Stimulated activated naive B cell treated with anti-CD40 and anti-IgM and Interleukin-4, amounts not matched to agents 10 μg/mL and 1 μg/mL and 100 μg/mL, for 72 hours (primary cell): ENCODE results near the gene KAZN.

Experiments used
- ATAC-seq, 2 donors: fragments of 150-1000 bp; cut with Tn5 transposase; replicated peaks; 2 replicates each; pipeline ENCODE4 v1.10.0; 2021; ENCODE audit warnings: moderate library complexity in 1 of 2
- DNase-seq: peaks from one replicate; pipeline ENCODE4 v3.0.0; 2021
- H3K27ac Mint-ChIP-seq: one replicate; pipeline ENCODE4 v1.8.0; 2022; ENCODE audit warnings: mild to moderate bottlenecking, mixed read lengths
- H3K27me3 Mint-ChIP-seq, 2 donors: one replicate each; pipeline ENCODE4 v1.8.0; 2022; ENCODE audit warnings: mixed read lengths in 2 of 2
- H3K36me3 Mint-ChIP-seq, 2 donors: one replicate each; pipeline ENCODE4 v1.8.0; 2022; ENCODE audit warnings: mixed read lengths in 2 of 2, mild to moderate bottlenecking in 1 of 2
- H3K4me1 Mint-ChIP-seq, 2 donors: one replicate each; pipeline ENCODE4 v1.8.0; 2022; ENCODE audit warnings: mixed read lengths in 2 of 2, mild to moderate bottlenecking in 1 of 2
- H3K4me3 Mint-ChIP-seq, 2 donors: one replicate each; pipeline ENCODE4 v1.8.0; 2022; ENCODE audit warnings: mild to moderate bottlenecking in 2 of 2, mixed read lengths in 2 of 2, moderate library complexity in 1 of 2
- H3K9me3 Mint-ChIP-seq, 2 donors: one replicate each; pipeline ENCODE4 v1.8.0; 2022; ENCODE audit warnings: mixed read lengths in 2 of 2, mild to moderate bottlenecking in 1 of 2

KAZN gene

GRCh38 chr1:14740016-14740415, 141.5 kb downstream of the KAZN start:
- no peaks in the 10 kb centered on the region for H3K9me3 Mint-ChIP-seq
- H3K4me1 Mint-ChIP-seq, result peaks cover 5 to 18% of the 10 kb centered on the region in 2 donors
- peaks cover 27 to 37% of the 10 kb centered on the region in 2 donors for H3K27me3 Mint-ChIP-seq
- no peak overlapping the region for H3K27ac Mint-ChIP-seq
- ATAC-seq (no peak), DNase-seq (no peak)
- no peaks in the 10 kb centered on the region for H3K36me3 Mint-ChIP-seq
- no peak overlapping the region for H3K4me3 Mint-ChIP-seq

- peaks cover 27 to 37% of the 10 kb centered on the region in 2 donors for H3K27me3 Mint-ChIP-seq
- no peak for ATAC-seq
- DNase-seq, result no peak
- no peaks in the 10 kb centered on the region for H3K36me3 Mint-ChIP-seq
- no peak overlapping the region for H3K4me3 Mint-ChIP-seq
- peaks cover 5 to 18% of the 10 kb centered on the region in 2 donors for H3K4me1 Mint-ChIP-seq
- H3K9me3 Mint-ChIP-seq, result no peaks in the 10 kb centered on the region
- H3K27ac Mint-ChIP-seq, result no peak overlapping the region
Measured at GRCh38 chr1:14741082-14741481, 142.6 kb downstream of the KAZN start.

- H3K4me3 Mint-ChIP-seq, result no peak overlapping the region
- no peak overlapping the region for H3K27ac Mint-ChIP-seq
- ATAC-seq, result no peak
- peaks cover 5 to 18% of the 10 kb centered on the region in 2 donors for H3K4me1 Mint-ChIP-seq
- DNase-seq, result no peak
- H3K36me3 Mint-ChIP-seq, result no peaks in the 10 kb centered on the region
- H3K27me3 Mint-ChIP-seq, result peaks cover 27 to 37% of the 10 kb centered on the region in 2 donors
- H3K9me3 Mint-ChIP-seq, result no peaks in the 10 kb centered on the region
Measured at GRCh38 chr1:14741532-14741931, 143.0 kb downstream of the KAZN start.

DNA sequence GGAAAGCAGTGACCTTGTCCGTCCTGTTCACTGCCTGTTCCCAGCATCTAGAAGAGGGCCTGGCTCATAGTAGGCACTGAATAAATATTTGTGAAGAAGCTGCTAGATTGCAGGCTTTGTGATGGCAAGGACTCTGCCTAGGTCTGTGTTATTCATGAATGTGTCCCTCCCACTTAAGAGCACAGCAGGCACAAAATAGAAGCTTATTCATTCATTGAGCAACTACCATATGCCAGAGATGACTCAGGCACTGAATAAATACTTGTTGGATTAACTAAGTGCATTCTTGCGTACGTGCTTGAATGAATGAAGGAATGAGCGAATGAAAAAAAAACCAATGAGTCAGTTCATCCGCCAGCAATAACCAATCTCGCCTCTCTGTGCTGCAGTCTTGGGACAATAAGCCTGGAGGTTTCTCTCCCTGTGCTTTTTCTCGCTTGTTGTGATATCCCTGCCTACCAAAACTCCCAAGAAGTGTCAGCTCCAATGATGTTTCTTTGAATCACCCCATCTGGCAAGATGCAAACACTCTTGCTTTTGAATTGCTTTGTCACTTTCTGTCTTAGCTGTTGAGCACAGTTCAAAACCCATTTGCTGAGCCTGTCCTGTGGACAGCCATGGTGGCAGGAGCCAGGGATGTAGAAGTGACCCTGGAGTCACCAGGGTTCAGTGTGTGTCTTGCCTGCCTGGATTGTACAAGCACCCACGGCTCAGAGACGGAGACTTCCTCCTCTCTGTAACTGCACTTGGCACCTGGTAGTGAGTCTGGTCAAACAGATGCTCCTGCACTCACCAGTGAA, 143.9 kb downstream of the KAZN start:
- Mint-ChIP-seq H3K4me3 (no peak overlapping the region), H3K4me1 (peaks cover 5 to 18% of the 10 kb centered on the region in 2 donors), H3K27ac (no peak overlapping the region), H3K9me3 (no peaks in the 10 kb centered on the region), H3K27me3 (peaks cover 20 to 31% of the 10 kb centered on the region in 2 donors), H3K36me3 (no peaks in the 10 kb centered on the region)
- DNase-seq (no peak), ATAC-seq (peak in 1 of 2 donors; percentile 45)

DNA sequence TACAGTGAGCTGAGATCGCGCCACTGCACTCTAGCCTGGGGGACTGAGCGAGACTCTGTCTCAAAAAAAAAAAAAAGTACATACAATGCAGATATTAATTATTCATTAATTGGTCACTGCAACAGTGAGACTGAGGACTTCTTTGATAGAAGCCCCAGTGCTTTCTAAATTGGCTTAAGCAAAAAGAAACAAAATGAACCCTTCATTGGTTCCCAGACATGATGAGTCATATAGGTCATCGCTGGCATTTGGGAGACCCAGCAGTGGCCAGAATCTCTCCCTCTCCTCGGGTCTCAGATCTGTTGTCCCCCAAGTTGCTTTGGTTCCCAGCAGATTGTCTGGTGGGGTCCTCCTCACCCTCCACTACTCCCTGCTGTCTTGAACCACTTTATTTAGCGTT, 144.9 kb downstream of the KAZN start:
- H3K4me1 Mint-ChIP-seq, result peaks cover 5 to 18% of the 10 kb centered on the region in 2 donors
- H3K9me3 Mint-ChIP-seq, result no peaks in the 10 kb centered on the region
- no peak overlapping the region for H3K4me3 Mint-ChIP-seq
- no peaks in the 10 kb centered on the region for H3K36me3 Mint-ChIP-seq
- no peak for DNase-seq
- no peak for ATAC-seq
- H3K27me3 Mint-ChIP-seq, result peaks cover 20 to 31% of the 10 kb centered on the region in 2 donors
- H3K27ac Mint-ChIP-seq, result no peak overlapping the region

DNA sequence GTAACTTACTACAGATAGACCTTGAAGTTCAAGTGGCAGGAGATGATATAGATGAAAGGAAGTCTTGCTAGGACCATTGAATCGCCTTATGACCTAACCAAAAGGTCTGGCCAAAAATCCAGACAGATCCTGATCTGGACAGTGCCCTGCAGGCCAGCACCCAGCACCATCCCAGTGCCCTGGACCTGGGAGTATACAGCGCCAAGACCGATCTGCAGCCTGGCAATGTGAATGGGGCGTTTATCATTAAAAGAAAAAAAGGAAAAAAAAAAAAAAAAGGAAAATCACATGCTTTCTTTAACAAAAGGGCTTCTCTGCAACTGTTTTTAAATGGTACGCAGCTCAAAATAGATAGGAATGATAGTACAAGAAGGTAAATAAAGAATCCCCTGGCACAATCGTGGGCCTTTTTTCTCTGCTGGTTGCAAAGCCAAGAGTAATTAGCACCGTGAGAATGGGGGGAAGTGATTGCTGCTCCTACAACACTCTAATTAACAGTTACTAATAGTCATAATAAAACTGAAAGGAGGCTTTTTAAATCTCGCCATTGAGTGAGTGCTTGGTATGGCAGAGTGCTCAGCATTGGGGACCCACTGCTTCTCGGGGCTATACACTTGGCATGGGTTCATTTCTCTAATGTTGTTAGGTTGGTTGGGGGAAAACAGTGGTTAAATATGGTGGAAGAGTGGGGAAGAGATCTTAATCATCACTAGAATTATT, 146.7 kb downstream of the KAZN start:
- Mint-ChIP-seq H3K4me1 (peaks cover 5 to 14% of the 10 kb centered on the region in 2 donors), H3K27me3 (peaks cover 20 to 24% of the 10 kb centered on the region in 2 donors)

DNA sequence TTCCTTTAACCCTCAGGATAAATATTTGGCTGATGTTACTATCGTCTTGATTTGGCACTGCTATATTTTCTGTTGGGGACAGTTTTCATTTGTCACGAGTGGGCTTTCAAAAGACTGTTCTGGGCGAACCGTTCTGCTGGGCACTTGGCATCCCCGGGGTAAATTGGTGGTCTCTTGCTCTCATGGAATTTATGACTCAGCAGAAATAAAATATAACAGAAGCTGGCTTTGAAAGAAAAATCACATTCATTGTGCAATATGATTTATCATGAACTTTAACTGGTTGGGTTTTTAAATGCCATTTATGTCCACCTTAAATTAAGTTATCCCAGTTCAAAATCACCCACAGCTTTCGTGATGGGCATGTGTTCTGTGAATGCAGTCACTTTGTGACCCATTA, 147.3 kb downstream of the KAZN start:
- peaks cover 5 to 8% of the 10 kb centered on the region in 2 donors for H3K4me1 Mint-ChIP-seq
- no peaks in the 10 kb centered on the region for H3K9me3 Mint-ChIP-seq
- ATAC-seq (no peak), DNase-seq (no peak)
- no peaks in the 10 kb centered on the region for H3K36me3 Mint-ChIP-seq
- H3K27ac Mint-ChIP-seq, result no peak overlapping the region
- no peak overlapping the region for H3K4me3 Mint-ChIP-seq
- H3K27me3 Mint-ChIP-seq, result peaks cover 14 to 18% of the 10 kb centered on the region in 2 donors

More for the DNA sequence above, 146.7 kb downstream of the KAZN start:
- H3K27ac Mint-ChIP-seq, result no peak overlapping the region
- no peaks in the 10 kb centered on the region for H3K9me3 Mint-ChIP-seq
- DNase-seq (no peak), ATAC-seq (no peak)
- H3K36me3 Mint-ChIP-seq, result no peaks in the 10 kb centered on the region
- H3K4me3 Mint-ChIP-seq, result no peak overlapping the region

DNA sequence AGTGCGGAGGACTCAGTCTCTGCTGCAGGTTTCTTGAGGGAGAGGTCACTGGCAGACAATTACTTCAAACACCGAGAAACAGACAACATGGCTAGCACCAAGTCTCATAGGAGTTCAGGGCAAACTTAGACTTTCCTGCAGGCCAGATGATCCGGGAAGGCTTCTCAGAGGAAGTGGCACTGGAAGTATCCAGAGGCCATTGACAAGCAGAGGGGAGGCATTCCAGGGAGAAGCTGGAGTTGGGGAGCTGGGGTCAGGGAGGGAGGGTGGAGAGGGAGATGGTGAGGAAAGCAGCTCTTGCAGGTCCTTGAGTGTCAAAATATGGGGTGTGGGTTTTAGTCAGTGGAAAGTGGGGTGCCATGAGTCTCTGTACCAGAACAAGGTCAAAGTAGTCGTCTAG, 147.9 kb downstream of the KAZN start:
- Mint-ChIP-seq H3K27ac (no peak overlapping the region), H3K4me1 (peaks cover 0 to 2% of the 10 kb centered on the region in 2 donors), H3K27me3 (peaks cover 8 to 12% of the 10 kb centered on the region in 2 donors), H3K9me3 (no peaks in the 10 kb centered on the region), H3K36me3 (no peaks in the 10 kb centered on the region), H3K4me3 (no peak overlapping the region)
- no peak for ATAC-seq
- DNase-seq, result no peak

- DNase-seq (no peak), ATAC-seq (no peak)
- Mint-ChIP-seq H3K9me3 (no peaks in the 10 kb centered on the region), H3K4me1 (no peaks in the 10 kb centered on the region), H3K4me3 (no peak overlapping the region), H3K27me3 (no peaks in the 10 kb centered on the region), H3K36me3 (no peaks in the 10 kb centered on the region), H3K27ac (no peak overlapping the region)
Measured at GRCh38 chr1:14748151-14748550, 149.7 kb downstream of the KAZN start.

DNA sequence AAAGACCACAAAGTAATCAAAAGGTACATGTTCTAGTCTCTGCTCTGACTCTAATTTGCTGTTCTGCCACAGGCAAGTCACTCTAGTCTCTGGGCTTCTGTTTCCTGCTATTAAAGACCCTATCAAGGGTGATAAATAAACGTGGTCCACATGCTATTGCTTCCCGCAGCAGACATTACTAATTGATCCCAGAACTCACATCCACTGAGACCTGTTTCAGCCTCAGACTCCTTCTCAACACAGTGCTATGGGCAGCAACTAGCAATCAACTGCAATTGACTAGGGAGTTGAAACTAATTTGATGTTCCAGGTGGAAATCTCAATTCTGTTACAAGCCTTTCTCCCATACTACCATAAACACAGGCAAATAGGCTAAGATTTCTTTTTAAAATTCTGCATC, 150.5 kb downstream of the KAZN start:
- Mint-ChIP-seq H3K4me3 (no peak overlapping the region), H3K36me3 (no peaks in the 10 kb centered on the region), H3K9me3 (no peaks in the 10 kb centered on the region), H3K4me1 (no peaks in the 10 kb centered on the region), H3K27me3 (no peaks in the 10 kb centered on the region), H3K27ac (no peak overlapping the region)
- ATAC-seq (no peak), DNase-seq (no peak)

DNA sequence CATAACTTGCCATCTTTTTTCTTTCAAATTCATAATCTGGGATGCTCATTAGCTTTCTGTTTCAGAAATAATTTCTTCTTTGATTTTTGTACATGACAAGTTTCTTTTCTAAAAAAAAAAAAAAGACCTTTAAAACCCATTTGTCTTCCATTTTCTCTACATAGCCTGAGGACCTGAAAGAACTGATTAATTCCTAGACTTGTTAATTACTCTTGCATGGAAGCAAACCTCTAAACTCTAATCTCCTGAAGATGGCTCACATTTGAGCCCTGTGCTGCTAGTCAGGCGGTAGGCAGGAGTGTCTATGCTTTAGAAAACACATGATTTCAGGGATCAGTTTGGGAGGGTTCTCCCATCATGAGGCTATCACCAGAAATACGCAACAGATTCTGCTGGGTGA, 152.0 kb downstream of the KAZN start:
- no peaks in the 10 kb centered on the region for H3K9me3 Mint-ChIP-seq
- no peaks in the 10 kb centered on the region for H3K4me1 Mint-ChIP-seq
- H3K27me3 Mint-ChIP-seq, result no peaks in the 10 kb centered on the region
- DNase-seq (no peak), ATAC-seq (no peak)
- H3K27ac Mint-ChIP-seq, result no peak overlapping the region
- H3K36me3 Mint-ChIP-seq, result no peaks in the 10 kb centered on the region
- H3K4me3 Mint-ChIP-seq, result no peak overlapping the region

DNA sequence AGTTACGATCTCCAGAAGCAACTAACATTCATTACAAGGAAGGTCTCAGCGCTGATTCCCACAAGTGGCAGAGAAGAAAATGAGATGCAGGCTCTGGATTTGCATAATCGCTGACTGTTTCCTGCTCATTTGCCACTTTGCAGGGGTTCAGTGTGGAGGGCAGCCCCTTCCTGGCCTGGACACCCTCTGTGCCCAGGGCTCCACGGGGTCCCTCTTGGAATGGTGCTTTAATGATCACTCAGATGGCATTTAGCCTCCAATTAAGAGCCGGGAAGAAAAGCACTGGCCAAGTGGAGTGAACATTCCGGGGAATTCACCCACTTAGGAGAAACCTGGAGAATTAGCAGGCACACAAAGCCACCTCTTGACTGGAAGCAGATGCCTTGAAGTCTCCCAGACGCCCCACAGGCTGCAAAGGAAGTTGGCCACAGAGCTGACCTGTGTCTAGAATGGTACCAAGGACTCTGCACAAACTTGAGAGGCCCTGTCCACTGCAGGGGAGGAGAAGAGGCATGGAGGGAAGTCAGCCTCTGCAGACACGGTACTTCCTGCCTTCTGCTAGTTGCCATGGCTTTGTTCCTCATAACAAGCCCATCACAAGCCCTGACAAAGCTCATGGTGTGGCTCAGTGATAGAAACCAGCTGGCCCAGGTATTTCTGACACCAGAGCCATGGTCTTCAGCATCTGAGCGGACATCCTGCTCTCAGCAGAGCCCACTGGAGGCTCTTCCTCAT, 157.2 kb downstream of the KAZN start:
- Mint-ChIP-seq H3K9me3 (no peaks in the 10 kb centered on the region), H3K27ac (no peak overlapping the region), H3K4me1 (peaks cover 0 to 3% of the 10 kb centered on the region in 2 donors), H3K4me3 (no peak overlapping the region), H3K27me3 (no peaks in the 10 kb centered on the region), H3K36me3 (no peaks in the 10 kb centered on the region)
- no peak for DNase-seq
- peak; percentile 38 to 53 for ATAC-seq

DNA sequence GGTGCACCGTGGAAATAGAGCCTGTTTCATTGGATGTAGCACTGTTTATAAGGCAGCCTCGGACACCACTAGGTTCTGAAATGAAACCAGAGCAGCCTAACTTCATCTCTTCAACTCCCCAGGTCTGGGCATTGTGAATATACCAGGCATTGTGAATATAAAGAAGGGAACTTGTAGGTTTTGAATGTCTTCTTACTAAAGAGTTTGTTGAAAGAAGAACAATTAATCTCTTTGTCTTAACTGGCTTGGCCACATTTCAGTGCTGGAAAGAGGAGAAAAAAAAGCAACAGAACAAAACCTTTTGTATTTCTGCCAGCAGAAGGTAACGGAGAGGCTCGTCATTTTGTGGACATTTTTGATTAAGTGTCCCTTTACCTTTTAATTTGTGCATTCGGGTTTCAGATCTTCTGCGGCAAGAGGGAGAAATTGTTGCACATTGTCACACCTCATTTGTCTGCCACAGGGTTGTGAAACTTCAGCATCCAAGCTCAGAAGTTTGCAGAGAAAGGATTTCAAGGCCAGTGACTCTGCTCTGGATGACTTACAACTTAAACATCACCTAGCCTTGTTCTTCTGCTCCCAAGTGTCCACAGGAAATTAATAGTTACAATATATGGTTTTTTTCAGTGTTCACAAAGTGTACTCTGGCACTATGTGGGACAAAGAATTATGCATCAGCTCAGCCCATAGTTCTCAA, 158.3 kb downstream of the KAZN start:
- ATAC-seq (no peak), DNase-seq (no peak)
- no peaks in the 10 kb centered on the region for H3K36me3 Mint-ChIP-seq
- no peak overlapping the region for H3K27ac Mint-ChIP-seq
- H3K9me3 Mint-ChIP-seq, result no peaks in the 10 kb centered on the region
- H3K4me1 Mint-ChIP-seq, result peaks cover 1 to 3% of the 10 kb centered on the region in 2 donors
- no peak overlapping the region for H3K4me3 Mint-ChIP-seq
- H3K27me3 Mint-ChIP-seq, result peaks cover 0 to 5% of the 10 kb centered on the region in 2 donors

- Mint-ChIP-seq H3K36me3 (no peaks in the 10 kb centered on the region), H3K4me3 (no peak overlapping the region), H3K27me3 (peaks cover 0 to 5% of the 10 kb centered on the region in 2 donors), H3K9me3 (no peaks in the 10 kb centered on the region), H3K4me1 (peaks cover 6 to 7% of the 10 kb centered on the region in 2 donors), H3K27ac (no peak overlapping the region)
- ATAC-seq, result no peak
- no peak for DNase-seq
Measured at GRCh38 chr1:14757286-14757625, 158.8 kb downstream of the KAZN start.
